NCI-H1105 (cell line): Measurements from ENCODE around the gene RASA4B.
"Not testable (repeated sequence)": the region's sequence is repeated elsewhere in the genome, so short reads cannot be mapped to it uniquely, and the experiment has no call there.

Source experiments
- DNase-seq: peaks from one replicate; lab custom pipeline; 2025; lab: John Stamatoyannopoulos, UW

RASA4B gene

DNA sequence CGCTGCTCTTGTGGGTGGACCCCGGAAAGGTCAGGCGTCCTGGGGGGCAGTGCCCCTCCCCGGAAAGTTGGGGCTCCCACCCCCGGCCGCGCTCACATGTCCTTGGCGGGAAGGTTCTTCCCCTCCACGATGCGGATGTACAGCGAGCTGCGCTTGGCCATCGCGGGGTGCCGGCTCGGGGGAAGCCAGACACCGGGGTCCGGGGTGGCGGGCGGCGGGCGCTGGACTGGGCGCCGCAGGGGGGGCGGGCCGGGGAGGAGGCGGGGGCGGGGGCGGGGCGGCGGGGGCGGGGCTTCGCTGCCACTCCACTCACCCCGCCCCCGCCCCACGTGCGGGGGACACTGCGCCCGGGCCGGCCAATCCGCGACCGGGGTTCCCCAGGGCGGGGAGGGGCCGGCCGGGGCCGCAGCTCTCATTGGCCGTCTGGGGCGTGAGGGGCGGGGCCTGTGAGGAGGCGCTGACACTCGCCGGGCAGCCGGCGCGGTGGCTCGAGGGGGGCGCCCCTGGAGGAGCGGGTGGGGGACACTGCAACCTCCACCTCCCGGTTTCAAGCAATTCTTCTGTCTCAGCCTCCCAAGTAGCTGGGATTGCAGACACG, at the start of gene RASA4B:
RASA4B (minus strand) TSS at position 228 of the 598 bp plus-strand sequence; CDS start at position 161, 67 bp downstream.
- not testable (repeated sequence) for DNase-seq

DNA sequence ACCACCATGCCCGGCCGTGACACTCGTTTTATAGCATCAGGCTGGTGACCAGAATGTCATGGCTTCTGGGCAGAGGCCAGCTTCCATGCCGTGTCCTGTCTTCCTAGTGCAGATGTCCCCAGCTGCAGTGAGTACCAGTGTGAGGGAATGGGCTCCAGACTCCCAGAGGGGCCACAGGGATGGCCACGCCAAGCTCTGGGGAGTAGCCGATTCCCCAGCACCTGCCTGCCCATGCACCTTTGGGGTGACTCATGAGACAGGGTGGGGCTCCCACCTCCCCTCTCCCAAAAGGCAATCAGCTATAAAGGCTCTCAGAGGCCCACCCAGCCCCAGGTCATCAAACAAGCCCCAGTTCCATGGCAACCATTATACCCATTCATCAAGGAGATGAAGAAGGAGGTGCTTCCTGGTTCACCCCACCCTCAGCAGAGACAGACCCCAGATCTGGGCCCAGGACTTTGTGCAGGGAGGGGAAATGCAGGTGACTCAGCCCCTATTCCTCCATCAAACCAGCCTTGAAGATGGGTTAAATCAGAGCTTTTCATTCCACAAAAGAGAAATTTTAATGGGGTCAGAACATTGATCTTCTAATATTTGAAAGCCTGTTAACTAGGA, 33.3 kb upstream of the RASA4B start, which contains the start of gene SPDYE2:
SPDYE2 (plus strand) TSS at position 419 of the 615 bp plus-strand sequence. CDS start 2,030 bp downstream, outside the sequence.
- DNase-seq: not testable (repeated sequence)

DNA sequence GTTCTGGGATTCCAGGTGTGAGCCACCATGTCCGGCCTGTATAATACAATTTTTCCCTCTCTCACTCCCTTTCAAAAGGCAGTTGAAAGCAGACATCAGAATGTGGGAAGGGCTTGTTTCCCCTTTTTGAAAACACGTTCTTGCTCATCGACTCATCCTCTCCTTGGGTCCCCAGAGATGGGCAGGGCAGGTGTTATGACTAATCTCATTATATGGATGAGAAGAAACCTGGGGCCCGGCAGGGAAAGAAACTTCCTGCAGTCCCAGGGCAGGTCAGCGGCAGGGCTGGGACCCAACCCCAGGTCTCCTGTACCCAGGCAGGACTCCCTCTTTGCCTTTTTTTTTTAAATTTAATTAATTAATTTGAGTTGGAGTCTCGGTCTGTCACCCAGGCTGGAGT, 28.8 kb upstream of the RASA4B start:
- DNase-seq: not testable (repeated sequence)

DNA sequence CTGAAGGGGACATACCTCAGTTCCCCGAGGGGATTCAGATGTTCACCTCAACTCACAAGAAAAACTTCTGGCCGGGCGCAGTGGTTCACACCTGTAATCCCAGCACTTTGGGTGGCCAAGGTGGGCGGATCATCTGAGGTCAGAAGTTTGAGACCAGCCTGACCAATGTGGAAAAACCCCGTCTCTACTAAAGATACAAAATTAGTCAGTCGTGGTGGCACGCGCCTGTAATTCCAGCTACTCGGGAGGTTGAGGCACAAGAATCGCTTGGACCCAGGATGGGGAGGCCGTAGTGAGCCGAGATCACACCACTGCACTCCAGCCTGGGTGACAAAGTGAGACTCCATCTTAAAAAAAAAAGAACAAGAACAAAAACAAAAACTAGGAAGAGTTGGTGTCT, 27.7 kb upstream of the RASA4B start:
- DNase-seq: not testable (repeated sequence)

DNA sequence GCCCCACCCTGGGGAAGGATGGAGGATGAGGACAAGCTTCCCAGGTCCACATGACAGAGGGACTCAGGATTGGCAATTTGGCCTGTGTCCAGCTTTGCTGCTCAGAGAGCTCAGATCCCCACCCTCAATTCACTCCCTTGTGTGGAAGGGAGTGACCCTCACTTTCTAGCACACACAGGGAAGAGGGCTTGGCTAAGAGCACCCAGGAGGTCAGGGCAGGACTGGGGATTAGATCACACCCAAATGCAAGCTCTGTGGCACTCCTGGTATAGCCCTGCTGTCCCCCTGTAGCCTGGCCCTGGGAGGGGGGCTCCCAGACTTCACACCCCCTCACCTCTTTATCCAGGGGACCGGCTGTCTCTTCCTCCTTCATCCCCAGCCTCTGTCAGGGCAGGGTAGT, 26.8 kb upstream of the RASA4B start:
- DNase-seq: not testable (repeated sequence)

DNA sequence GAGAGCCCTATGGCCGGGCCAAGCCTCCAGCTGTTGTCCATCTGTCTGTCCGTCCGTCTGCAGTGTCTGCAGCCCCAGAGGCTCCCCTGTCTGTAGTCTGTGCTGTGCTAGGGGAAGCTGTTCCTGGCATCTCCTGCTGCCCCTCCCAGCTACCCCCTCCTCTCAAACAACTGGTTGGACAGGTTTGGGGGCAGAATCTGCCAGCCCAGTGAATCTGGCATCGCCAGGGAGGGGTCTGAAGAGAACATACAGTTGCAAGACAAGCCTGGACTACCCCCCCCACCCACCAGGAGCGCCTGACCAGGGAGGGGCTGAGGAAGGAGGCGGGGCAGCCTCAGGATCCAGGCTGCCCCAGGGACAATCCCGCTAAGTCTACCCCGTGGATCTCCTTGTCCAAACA, 26.0 kb upstream of the RASA4B start, which contains the start of gene UPK3BL2:
UPK3BL2 (minus strand) TSS at position 101 of the 400 bp plus-strand sequence; CDS start at position 41, 60 bp downstream.
- not testable (repeated sequence) for DNase-seq

DNA sequence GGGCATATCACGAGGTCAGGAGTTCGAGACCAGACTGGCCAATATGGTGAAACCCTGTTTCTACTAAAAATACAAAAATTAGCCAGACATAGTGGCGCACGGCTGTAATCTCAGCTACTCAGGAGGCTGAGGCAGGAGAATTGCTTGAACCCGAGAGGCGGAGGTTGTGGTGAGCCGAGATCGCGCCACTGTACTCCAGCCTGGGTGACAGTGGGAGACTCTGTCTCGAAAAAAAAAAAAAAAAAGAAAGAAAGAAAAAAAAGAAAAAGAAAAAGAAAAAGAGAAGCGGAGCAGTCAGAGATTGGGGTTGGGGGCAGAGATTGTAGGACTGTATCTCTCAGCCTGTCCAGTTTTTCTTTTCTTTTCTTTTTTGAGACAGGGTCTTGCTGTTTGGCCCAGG, 25.2 kb upstream of the RASA4B start:
- DNase-seq: not testable (repeated sequence)

DNA sequence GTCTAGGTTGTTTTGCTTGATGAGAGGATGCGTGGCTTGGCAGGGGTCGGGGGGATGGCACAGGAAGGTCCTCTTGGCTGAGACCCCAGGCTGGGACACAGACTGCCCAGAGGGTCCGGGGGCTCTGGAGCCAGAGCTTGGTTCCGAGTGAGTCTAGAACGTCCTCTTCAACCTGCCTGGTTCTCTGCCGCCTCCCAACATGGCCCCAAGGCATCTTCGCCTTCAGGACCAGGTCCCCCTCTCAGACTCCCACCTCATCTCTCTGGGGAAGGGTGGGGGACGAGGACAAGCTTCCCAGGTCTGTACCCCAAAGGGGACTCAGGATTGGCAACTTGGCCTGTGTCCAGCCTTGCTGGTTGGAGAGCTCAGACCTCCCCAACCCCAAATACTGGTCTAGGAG, 24.5 kb upstream of the RASA4B start:
- DNase-seq: not testable (repeated sequence)

DNA sequence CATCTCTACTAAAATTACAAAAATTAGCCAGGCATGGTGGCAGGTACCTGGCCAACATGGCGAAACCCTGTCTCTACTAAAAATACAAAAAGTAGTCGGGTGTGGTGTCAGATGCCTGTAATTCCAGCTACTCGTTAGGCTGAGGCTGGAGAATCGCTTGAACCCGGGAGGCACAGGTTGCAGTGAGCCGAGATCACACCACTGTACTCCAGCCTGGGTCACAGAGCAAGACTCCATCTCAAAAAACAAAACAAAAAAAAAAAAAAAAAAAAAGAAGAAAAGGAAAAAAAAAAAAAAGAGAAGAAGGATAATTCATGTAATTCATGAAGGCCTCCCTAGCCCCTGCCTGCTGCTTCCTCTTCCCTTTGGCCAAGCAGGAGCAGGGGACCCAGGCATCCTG, 23.0 kb upstream of the RASA4B start:
- DNase-seq: not testable (repeated sequence)

DNA sequence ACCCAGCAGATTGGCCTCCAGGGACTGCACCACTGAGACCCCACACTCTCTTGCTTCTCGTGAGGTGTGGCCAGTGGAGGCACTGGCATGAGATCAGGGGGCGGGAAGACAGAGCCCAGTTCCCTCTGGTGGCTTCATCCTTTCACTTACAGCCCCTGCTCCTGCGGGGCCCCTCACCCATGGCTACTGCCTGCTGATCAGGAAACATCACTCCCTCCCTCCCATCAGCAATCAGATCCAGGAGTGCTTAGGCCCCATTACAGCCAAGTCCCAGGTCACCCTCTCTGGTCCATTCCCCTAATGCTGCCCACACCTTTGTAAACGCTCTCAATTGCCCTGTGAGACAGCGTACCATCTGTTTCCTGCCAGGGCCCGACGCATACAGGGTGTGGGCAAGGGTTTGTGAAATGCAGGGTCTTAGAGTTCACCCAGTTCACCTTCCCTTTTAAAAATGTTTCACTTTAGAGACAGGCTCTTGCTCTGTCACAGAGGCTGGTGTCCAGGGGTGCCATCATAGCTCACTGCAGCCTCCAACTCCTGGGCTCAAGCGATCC, 17.6 kb upstream of the RASA4B start:
- not testable (repeated sequence) for DNase-seq

DNA sequence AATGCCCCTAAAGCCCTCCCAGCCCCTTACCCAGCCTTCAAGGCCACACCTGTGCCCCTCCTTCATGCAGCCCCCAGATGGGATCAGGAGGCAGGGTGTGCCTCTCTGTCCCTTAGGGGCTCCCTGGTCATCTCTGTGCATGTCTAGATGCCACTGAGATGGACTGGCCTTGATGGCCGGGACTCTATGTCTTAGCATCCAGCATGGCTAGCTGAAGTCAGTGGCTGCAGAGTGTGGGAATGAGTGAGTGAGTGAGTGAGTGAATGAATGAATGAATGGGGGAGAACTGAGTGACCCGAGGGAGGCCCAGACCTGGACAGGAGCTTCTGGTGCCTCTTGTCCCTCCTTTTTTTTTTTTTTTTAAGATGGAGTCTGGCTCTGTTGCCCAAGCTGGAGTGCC, 14.6 kb upstream of the RASA4B start:
- not testable (repeated sequence) for DNase-seq

DNA sequence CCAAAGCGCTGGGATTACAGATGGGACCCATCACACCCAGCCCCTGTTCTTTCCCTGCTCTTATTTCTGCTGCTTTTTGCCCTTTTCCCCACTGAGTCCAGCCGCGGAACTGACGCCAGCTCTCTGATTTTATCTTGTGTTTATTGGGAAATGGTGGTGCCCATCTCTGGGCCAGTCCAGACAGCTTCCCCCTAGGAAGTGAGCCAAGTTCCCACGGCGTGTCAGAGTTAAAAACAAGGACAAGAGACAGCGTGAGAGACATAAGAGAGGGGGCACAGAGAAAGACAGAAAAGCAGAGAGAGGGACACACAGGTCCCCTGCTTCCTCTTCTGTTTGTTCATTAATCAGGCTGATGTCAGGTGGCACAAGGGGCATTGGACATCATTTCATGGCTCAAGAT, 14.0 kb upstream of the RASA4B start:
- DNase-seq: not testable (repeated sequence)

DNA sequence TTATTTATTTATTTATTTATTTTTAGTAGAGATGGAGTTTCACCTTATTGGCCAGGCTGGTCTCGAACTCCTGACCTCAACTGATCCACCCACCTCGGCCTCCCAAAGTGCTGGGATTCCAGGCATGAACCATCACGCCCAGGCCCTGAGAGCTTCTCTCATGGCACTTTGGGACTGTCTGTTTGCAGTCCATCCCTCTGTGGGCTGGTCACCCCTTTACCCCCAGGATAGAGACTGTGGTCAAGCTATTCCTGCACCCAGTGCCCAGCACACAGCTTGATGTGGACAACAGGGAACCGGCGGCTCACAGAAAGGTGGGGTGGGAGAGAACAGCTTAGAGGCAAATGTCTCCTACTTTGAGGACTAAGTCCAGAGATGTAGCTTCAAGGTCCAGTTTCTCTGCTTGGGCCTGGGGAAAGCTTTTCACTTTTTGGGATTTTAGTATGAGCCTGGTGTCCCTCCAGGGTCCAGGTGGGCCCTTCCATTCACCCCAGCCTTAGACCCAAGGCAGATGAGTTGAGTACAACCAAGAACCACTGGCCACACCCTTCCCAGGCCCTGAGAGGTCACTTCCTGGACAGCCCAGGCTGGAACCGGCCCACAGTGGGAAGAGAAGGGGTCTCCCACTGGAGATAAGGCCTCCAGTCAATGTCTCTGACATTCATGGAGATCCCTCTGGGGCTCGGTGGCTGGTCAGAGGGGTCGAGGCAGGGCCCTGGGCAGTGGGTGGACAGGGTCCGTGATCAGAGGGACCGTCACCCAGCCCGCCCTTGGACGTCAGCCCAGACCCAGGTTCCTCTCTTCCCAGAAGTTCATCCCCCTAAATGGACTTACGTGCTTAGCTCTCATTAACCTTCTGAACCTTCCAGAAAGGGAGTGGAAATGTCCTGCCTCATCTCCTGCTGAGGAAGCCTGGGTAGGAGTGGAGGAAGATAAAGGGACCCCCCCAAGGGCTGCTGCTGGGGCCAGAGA, 10.5 kb upstream of the RASA4B start:
- DNase-seq: not testable (repeated sequence)

DNA sequence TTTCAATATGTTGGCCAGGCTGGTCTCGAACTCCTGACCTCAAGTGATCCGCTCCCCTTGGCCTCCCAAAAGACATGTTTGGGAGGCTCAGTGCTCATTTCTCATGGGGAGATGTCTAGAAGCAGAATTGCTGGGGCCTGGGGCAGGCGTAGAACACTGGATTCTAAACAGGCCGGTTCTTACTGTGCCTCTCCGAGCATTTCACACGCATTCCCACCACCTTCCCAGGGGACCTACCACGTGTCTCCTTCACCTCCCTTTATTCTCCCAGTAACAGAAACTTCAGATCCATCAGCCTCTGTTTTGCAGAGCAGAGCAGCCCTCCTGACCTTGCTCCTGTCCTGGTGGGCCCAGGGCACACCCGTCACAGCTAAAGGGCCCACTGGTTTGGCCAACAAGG, 9.6 kb upstream of the RASA4B start:
- not testable (repeated sequence) for DNase-seq

DNA sequence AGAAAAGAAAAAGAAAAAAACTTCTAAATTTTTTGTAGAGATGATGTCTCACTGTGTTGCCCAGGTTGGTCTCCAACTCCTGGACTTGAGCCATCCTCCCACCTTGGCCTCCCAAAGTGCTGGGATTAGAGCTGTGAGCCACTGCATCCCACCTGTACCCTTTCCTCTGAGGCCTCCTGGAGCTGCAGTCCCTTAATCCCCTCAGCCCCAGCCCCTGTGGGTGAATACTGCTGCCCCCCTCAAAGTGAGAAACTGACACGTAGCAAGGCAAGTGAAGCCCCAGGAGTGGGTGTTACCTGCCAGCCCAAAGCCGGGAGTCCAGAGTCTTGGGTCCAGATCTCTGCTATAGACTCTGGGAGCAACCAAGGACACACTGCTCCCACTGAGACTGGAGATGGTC, 7.2 kb upstream of the RASA4B start:
- DNase-seq: not testable (repeated sequence)

DNA sequence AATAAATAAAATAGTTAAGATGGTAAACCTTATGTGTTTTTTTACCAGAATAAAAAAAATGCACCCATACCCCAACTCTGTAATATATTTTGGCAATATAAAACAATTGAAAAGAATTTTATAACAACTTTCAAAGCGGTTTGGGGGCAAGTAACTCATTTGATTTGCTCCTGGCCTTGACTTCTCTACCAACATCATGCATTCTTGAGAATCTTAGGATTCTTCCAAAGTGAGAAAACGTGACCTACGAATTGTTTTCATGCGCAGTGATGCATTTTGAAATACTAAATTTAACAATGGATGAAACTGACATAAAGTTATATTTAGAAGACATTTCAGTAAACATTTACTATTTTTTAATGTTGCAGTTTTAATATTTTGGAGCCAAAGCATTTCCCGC, 3.2 kb upstream of the RASA4B start:
- not testable (repeated sequence) for DNase-seq

DNA sequence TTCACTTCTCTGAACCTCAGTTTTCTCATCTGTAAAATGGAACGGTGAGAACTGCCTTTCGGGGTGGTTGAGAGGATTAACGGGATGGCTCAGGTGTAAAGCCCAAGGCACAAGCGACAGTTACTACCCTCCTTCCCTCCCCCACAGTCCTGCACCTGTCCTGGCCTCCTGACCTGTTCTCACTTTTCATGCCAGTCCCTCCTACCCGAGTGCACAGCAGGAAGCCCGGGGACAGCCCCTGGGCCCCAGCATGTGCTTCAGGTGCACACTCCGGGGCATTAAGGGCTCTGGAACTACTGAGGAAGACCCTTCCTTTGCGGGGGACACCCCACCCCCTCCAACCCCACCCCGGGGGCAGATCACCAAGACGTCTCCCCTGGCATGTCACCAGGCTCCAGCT, 626 bp downstream of the RASA4B start:
- DNase-seq: not testable (repeated sequence)

DNA sequence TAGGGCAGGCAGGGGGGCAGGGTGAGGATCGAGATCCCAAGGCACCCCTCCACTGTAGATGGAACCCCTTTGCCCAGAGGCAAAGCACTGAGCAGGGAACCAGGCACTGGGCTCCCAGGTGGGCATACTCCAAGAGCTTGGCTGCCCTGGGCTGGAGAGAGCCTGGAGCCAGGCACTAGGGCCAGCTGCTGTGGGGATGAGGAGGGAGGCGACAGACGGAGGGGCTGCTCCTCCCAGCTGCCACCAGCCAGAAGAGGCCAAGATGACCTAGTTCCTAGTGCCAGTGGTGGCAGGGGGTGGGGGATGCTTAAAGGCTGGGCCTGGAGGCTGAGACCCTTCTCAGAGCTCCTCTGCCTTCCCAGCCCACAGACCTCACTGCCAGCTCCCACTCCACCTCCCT, 1.7 kb downstream of the RASA4B start:
- not testable (repeated sequence) for DNase-seq

DNA sequence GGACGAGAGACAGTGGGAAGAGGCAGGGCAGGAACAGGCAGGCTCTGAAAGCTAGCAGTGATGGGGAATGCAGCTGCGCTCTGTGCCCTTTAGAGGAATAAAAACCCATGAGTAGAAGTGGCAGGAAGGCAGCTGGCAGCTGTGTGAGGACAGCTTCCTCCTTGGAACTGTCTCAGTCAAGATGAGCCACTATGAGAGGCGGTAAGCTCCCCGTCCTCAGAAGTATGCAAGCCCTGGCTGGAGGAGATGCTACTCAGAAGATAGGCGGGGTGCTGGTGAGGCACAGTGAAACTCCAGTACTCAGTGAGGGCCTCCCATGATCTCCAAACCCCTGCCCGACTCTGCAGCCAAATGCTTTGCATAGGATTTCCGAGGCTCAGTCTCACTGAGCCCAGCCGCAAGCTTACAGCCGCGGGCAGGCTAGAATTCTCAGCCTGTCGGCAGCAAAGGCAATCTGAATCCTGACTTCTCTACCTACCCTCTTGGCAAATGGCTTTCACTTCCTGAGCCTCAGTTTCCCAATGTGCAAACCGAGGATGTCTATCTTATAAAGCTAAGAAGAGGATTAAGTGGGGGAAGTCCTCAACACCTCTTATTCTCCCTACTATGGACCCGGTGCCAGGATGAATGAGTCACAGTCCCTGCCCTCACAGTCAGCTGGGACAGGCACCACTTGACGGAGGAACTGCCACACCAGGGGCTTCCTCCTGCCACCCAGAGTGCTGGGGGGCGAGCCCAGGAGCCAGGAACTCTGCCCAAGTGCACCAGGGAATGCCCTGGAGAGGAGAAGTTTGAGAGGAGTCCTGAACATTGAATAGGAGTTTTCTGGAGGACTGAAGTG, 2.5 kb downstream of the RASA4B start:
- not testable (repeated sequence) for DNase-seq

DNA sequence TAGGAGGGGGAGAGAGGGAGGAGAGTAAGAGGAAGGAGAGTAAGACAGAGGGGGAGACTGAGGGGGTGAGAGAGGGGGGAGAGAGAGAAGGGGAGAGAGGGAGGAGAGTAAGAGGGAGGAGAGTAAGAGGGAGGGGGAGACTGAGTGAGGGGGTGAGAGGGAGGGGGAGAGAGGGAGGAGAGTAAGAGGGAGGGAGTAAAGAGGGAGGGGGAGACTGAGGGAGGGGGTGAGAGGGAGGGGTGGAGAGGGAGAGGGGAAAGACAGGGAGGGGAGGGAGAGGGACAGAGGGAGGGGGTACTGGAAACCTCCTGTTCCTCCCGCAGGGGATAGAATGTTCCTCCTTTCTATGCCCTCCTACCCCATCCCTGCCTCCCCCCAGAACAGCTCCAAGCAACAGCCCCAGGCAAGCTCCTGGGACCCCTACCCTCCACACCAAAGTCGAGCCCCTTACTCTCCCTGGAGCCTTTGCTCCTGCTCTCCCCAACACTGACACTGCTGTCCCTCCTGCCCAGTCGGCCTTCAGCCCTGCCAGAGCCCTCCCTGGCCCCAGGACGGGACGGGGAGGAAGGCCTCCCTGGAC, 4.8 kb downstream of the RASA4B start:
- not testable (repeated sequence) for DNase-seq
